Thyroid gland (tissue), 4 donors: Measurements from ENCODE around the gene ATG5.

ENCODE experiments used
- POLR2A ChIP-seq, 2 donors: fragments of 450-650 bp; IDR thresholded peaks; one replicate each; pipeline ENCODE4 v1.6.1; 2017; ENCODE audit warnings: antibody characterized with exemption in 2 of 2, mild to moderate bottlenecking in 2 of 2, moderate library complexity in 1 of 2
- TF ChIP-seq, protein P1 (sequence below), 6 experiments: fragments of 200-600 bp in 3 of 6; fragments of 450-650 bp in 3 of 6; sonication (generic) in 3 of 6; IDR thresholded peaks; one replicate each; pipeline ENCODE4 v1.5.1; 2016 to 2019; ENCODE audit warnings: antibody characterized with exemption in 6 of 6, mild to moderate bottlenecking in 2 of 6, inconsistent platforms in 1 of 6, moderate library complexity in 1 of 6

DNA sequence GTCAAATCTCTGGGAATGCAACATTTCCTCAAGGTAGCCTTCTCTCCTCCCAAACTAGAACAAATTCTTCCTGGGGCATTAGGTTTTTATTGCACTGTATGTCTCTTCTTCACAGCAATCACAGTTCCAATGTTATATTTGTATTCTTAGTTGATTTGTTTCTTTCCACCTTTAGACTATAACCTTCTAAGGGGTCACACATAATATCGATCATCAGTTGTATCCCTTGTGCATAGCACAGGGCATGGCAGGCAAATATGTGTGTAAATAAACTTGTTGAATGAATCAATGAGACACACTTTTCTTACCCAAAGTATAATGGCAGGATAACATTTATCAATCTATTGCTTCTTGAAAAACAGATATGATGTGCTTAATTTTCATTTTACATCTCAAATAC lies 81.0 kb downstream of the ATG5 start:
- TF ChIP-seq, protein P1, sequence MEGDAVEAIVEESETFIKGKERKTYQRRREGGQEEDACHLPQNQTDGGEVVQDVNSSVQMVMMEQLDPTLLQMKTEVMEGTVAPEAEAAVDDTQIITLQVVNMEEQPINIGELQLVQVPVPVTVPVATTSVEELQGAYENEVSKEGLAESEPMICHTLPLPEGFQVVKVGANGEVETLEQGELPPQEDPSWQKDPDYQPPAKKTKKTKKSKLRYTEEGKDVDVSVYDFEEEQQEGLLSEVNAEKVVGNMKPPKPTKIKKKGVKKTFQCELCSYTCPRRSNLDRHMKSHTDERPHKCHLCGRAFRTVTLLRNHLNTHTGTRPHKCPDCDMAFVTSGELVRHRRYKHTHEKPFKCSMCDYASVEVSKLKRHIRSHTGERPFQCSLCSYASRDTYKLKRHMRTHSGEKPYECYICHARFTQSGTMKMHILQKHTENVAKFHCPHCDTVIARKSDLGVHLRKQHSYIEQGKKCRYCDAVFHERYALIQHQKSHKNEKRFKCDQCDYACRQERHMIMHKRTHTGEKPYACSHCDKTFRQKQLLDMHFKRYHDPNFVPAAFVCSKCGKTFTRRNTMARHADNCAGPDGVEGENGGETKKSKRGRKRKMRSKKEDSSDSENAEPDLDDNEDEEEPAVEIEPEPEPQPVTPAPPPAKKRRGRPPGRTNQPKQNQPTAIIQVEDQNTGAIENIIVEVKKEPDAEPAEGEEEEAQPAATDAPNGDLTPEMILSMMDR (IDR thresholded peaks at IDR 0.05): no peak
- TF ChIP-seq POLR2A (IDR thresholded peaks at IDR 0.05): no peak
